Neural cell (in vitro differentiated cells): ENCODE data around the gene PTPRN2. TPM values are rescaled to one million over a fixed set of nuclear protein-coding genes. Genes with fewer than 3 reads are reported as not detected.

ENCODE experiments used
- H2AFZ ChIP-seq: fragments of 200-600, 300-800 bp; sonication (generic), shearing (Covaris generic); 2 replicates; pipeline ENCODE4 v1.6.0; 2014; ENCODE audit warnings: low read depth, mild to moderate bottlenecking, antibody characterized with exemption, low read length, moderate library complexity
- H3F3A ChIP-seq: fragments of 200-600 bp; shearing (Covaris generic); 2 replicates; pipeline ENCODE4 v1.6.1; 2016; ENCODE audit warnings: mild to moderate bottlenecking, moderate library complexity, mixed read lengths, antibody characterized with exemption, low read length; ENCODE audit not compliant: insufficient read depth, poor library complexity, severe bottlenecking
- H3K27ac ChIP-seq: fragments of 200-600, 300-800 bp; sonication (generic), shearing (Covaris generic); 2 replicates; pipeline ENCODE4 v1.5.1; 2014; ENCODE audit warnings: mild to moderate bottlenecking, low read length, moderate library complexity
- H3K27me3 ChIP-seq: fragments of 300-800, 200-600 bp; sonication (generic), shearing (Covaris generic); 2 replicates; pipeline ENCODE4 v1.6.0; 2014; ENCODE audit warnings: mild to moderate bottlenecking, low read depth, low read length, moderate library complexity; ENCODE audit not compliant: insufficient read depth
- H3K36me3 ChIP-seq: fragments of 300-800, 200-600 bp; sonication (generic), shearing (Covaris generic); 2 replicates; pipeline ENCODE4 v1.5.1; 2014; ENCODE audit warnings: mild to moderate bottlenecking, antibody characterized with exemption, low read length, moderate library complexity; ENCODE audit not compliant: insufficient read depth
- H3K4me2 ChIP-seq: fragments of 300-800, 200-600 bp; sonication (generic), shearing (Covaris generic); 2 replicates; pipeline ENCODE4 v1.6.0; 2014; ENCODE audit warnings: mild to moderate bottlenecking, low read length
- H3K4me3 ChIP-seq: fragments of 300-800, 200-600 bp; sonication (generic), shearing (Covaris generic); 2 replicates; pipeline ENCODE4 v1.5.1; 2014; ENCODE audit warnings: mild to moderate bottlenecking, low read length, moderate library complexity
- H3K79me2 ChIP-seq: fragments of 200-600 bp; shearing (Covaris generic); replicated peaks from 2 replicates; pipeline ENCODE4 v1.6.0; 2014; ENCODE audit warnings: mild to moderate bottlenecking, low read length, moderate library complexity; ENCODE audit not compliant: insufficient read depth
- H3K9ac ChIP-seq: fragments of 300-800, 200-600 bp; sonication (generic), shearing (Covaris generic); 2 replicates; pipeline ENCODE4 v1.6.1; 2016; ENCODE audit warnings: mild to moderate bottlenecking, low read length, mixed read lengths
- H3K9me2 ChIP-seq: fragments of 200-600 bp; shearing (Covaris generic); 2 replicates; pipeline ENCODE4 v1.6.1; 2016; ENCODE audit warnings: mild to moderate bottlenecking, low read length, mixed read lengths; ENCODE audit not compliant: insufficient read depth
- H3K9me3 ChIP-seq: fragments of 200-600, 300-800 bp; sonication (generic), shearing (Covaris generic); 2 replicates; pipeline ENCODE4 v1.6.1; 2016; ENCODE audit warnings: mild to moderate bottlenecking, mixed run types, low read length, moderate library complexity, mixed read lengths
- H4K20me1 ChIP-seq: fragments of 200-600 bp; shearing (Covaris generic); 2 replicates; pipeline ENCODE4 v1.6.1; 2016; ENCODE audit warnings: mild to moderate bottlenecking, mixed run types; ENCODE audit not compliant: insufficient read depth
- EP300 ChIP-seq: fragments of 450-650 bp; conservative IDR thresholded peaks from 2 replicates; pipeline ENCODE4 v1.6.1; 2014; ENCODE audit warnings: antibody characterized with exemption, mild to moderate bottlenecking, moderate library complexity; ENCODE audit not compliant: poor library complexity, severe bottlenecking
- EZH2 ChIP-seq: fragments of 200-600, 300-800 bp; shearing (Covaris generic), sonication (generic); IDR thresholded peaks from 2 replicates; pipeline ENCODE4 v1.6.1; 2014; ENCODE audit warnings: antibody characterized with exemption, low read length, borderline replicate concordance, mild to moderate bottlenecking; ENCODE audit not compliant: insufficient read depth, poor library complexity, severe bottlenecking
- MXI1 ChIP-seq: fragments of 450-650 bp; conservative IDR thresholded peaks from 2 replicates; pipeline ENCODE4 v1.6.1; 2014; ENCODE audit warnings: antibody characterized with exemption, mild to moderate bottlenecking; ENCODE audit not compliant: poor library complexity, severe bottlenecking
- POLR2AphosphoS5 ChIP-seq: IDR thresholded peaks from 2 replicates; pipeline ENCODE4 v1.6.1; 2012
- RAD21 ChIP-seq: fragments of 450-650 bp; conservative IDR thresholded peaks from 2 replicates; pipeline ENCODE4 v1.6.1; 2014; ENCODE audit warnings: antibody characterized with exemption, mild to moderate bottlenecking, moderate library complexity
- REST ChIP-seq: IDR thresholded peaks from 2 replicates; pipeline ENCODE4 v1.6.1; 2012; ENCODE audit warnings: borderline replicate concordance
- SMC3 ChIP-seq: fragments of 450-650 bp; conservative IDR thresholded peaks from 2 replicates; pipeline ENCODE4 v1.6.1; 2014; ENCODE audit warnings: antibody characterized with exemption, mild to moderate bottlenecking, moderate library complexity; ENCODE audit not compliant: poor library complexity
- TAF1 ChIP-seq: IDR thresholded peaks from 2 replicates; pipeline ENCODE4 v1.6.1; 2012; ENCODE audit warnings: low read depth
- polyA plus RNA-seq: library from polyadenylated mRNA; depleted of rRNA; stranded (reverse); fragments of >200 nt; gene quantifications from 2 replicates; pipeline ENCODE4 v1.2.3, GENCODE V29; 2014
- TF ChIP-seq, protein P1 (sequence below): fragments of 450-650 bp; IDR thresholded peaks from 2 replicates; pipeline ENCODE4 v1.5.1; 2014; ENCODE audit warnings: antibody characterized with exemption, mild to moderate bottlenecking, moderate library complexity; ENCODE audit not compliant: poor library complexity, severe bottlenecking

PTPRN2 gene
- polyA plus RNA-seq, 1 donor from 2014 or later = 31.0 TPM

DNA sequence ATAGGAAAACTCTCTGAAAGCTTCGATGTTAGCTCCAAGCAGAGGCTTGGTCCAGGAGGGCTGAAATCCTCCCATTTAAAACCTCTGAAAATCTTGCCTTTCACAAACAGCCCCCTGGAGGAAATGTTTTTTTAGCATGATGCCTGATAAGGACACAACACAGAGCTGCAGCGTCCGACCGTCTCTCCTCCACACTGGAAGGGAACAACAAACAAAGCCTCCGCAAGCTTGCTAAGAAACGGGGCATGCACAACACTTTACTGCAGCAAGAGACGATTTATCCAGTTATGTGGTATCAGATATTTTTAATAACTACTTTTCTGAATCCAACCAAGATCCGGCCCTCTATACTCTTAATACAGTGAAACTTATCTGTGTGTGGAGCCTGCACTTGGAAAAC lies 182.3 kb downstream of the PTPRN2 start:
- H3K27ac ChIP-seq = no peak overlapping the region
- H3K9ac ChIP-seq = no peak overlapping the region
- no peak overlapping the region for H3K4me2 ChIP-seq
- no peaks in the 10 kb centered on the region for H3K9me2 ChIP-seq
- no peaks in the 10 kb centered on the region for H3K36me3 ChIP-seq
- H3K4me3 ChIP-seq = no peak overlapping the region
- no peaks in the 10 kb centered on the region for H3F3A ChIP-seq
- no peaks in the 10 kb centered on the region for H3K79me2 ChIP-seq
- no peaks in the 10 kb centered on the region for H3K9me3 ChIP-seq
- H3K27me3 ChIP-seq = no peaks in the 10 kb centered on the region
- H4K20me1 ChIP-seq = no peaks in the 10 kb centered on the region
- H2AFZ ChIP-seq = no peak overlapping the region
- TF ChIP-seq SMC3 (no peak), EZH2 (no peak), REST (no peak), EP300 (no peak), POLR2AphosphoS5 (no peak), MXI1 (no peak), TAF1 (no peak)

- Histone ChIP-seq H3K27me3 (no peaks in the 10 kb centered on the region), H3K79me2 (no peaks in the 10 kb centered on the region), H3K36me3 (no peaks in the 10 kb centered on the region), H3K4me3 (no peak overlapping the region), H3K9me3 (no peaks in the 10 kb centered on the region), H3K9me2 (no peaks in the 10 kb centered on the region), H3K4me2 (no peak overlapping the region), H2AFZ (no peak overlapping the region), H3K9ac (no peak overlapping the region), H3K27ac (no peak overlapping the region), H4K20me1 (no peaks in the 10 kb centered on the region), H3F3A (no peaks in the 10 kb centered on the region)
- TF ChIP-seq SMC3 (no peak), EP300 (no peak), MXI1 (no peak), EZH2 (no peak), REST (no peak), RAD21 (no peak), TAF1 (no peak), POLR2AphosphoS5 (no peak)
- TF ChIP-seq, protein P1, sequence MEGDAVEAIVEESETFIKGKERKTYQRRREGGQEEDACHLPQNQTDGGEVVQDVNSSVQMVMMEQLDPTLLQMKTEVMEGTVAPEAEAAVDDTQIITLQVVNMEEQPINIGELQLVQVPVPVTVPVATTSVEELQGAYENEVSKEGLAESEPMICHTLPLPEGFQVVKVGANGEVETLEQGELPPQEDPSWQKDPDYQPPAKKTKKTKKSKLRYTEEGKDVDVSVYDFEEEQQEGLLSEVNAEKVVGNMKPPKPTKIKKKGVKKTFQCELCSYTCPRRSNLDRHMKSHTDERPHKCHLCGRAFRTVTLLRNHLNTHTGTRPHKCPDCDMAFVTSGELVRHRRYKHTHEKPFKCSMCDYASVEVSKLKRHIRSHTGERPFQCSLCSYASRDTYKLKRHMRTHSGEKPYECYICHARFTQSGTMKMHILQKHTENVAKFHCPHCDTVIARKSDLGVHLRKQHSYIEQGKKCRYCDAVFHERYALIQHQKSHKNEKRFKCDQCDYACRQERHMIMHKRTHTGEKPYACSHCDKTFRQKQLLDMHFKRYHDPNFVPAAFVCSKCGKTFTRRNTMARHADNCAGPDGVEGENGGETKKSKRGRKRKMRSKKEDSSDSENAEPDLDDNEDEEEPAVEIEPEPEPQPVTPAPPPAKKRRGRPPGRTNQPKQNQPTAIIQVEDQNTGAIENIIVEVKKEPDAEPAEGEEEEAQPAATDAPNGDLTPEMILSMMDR = no peak
Observed at GRCh38 chr7:158404031-158404761, 183.4 kb downstream of the PTPRN2 start.
